HG03457 (cell line): ENCODE measurements around the gene NPL.
A peak's percentile ranks its signal among the peaks of the same experiment; 100 is the strongest.

Source experiments
- ATAC-seq: cut with Tn5 transposase; IDR thresholded peaks from one replicate; pipeline ENCODE4 v1.9.1; 2021; ENCODE audit warnings: moderate number of reproducible peaks; ENCODE audit not compliant: unreplicated experiment

The NPL gene

DNA sequence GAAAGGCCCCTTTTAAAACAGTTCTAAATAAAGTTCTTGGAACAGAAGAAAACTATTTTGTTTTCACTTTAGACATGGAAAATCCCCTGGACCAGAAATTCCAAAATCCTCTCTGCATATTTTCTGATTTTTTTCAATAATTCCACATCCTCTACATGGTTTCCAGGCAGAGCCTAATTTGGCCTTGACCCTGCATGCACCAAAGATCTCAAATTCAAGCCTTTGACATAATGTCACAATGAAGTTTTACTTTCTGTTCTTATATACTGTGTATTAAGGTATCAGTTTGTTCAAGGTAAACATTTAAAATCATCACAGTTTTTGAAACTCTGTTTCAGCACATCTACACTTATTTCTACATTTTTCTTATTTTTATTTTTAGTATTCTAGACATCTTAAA lies 12.2 kb upstream of the NPL start:
- no peak for ATAC-seq

DNA sequence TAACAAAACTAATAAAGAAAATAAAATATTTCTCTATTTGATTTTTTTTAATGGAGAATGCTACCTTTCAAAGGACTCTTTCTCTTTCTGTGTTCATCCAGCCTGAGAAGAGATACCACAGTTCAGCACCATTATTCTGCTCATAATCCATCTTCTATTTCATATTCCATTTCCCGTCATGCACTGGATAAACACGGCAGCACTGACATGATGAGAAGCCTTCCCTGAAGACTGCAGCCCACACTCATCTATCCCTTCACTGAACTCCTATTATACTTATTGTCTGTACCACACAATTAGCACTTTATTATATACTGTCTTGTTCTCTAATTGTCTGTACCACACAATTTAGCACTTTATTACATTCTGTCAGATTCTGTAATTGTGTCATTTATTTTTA lies 10.7 kb upstream of the NPL start:
- no peak for ATAC-seq

DNA sequence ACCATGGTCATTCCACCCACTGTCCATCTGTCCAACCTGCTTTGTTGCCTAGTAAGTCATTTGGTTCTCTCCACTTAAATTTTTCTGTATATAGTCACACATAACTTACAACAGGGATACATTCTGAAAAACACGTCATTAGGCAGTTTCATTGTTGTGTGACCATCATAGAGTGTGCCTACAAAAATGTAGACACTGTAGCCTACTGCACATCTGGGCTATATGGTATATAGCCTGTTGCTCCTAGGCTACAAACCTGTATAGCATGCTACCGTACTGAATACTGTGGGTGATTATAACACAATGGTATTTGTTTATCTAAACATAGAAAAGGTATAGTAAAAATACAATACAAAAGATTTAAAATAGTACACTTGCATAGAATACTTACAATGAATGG lies 10.0 kb upstream of the NPL start:
- ATAC-seq = no peak

DNA sequence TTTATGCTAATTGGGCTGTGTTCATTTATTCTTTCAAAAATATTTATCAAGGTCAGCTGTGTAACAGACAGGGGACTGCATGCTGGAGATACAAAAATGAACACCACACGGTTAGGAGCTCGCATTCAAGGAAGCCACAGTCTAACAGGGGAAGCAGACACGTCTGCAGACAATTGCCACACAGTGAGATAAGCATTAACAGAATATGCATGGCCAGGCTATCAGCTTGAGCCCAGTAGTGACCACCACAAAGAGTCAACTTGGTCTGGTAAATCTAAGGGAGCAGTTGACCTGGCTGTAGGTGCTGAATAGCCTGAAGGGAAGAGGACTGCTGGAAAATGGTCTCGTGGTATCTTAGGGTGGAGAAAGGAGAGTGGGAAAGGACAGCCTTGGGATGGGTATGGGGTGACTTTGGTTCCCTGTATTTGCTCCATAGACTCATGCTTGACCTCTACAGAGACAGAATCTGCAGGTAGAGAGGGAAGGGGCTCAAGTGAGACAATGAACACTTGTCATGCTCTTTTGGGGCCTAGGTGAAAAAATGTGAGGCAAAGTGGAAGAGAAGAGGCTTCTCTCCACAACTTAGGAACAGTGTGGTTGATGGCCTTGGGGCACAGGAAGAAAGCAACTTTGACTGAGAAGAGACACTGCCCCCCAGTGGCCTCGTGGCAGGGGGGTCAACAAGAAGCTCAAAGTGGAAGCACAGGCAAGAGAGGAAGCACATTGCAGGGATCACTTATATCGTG lies 7.6 kb upstream of the NPL start:
- ATAC-seq = peak; percentile 56

DNA sequence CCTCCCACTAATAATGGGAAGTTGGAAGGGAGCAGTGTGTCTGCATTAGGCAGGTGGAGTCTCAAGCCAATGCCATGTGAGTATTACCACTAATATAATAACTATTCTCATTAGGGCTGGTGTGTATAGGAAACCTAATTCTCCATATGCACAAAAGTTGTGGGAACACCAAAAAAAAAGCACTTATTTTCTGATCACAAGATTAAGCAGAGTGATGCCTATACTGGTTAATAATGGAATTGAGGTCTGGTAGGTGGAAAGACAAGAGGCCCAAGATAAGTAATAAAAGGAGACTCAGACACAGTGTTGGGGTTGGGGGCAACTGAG lies 7.0 kb upstream of the NPL start:
- ATAC-seq = no peak

DNA sequence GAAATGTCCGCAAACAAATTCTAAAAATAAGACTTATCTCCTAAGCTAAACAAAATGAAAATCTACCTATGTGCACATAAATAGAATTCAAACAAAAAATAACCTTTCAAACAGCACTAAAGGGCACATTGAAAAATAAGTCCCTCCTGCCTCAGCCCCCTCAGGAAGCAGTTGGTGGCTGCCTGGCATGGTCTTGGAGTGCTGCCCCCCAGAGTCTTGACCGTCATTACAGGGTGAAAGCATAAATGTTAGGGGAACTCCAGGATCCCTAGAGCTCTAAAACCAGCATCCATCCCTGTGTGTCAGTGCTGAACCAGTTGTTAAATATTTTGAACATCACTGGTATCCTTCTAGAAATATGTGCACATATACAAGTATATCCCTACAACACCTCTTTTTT lies 6.5 kb upstream of the NPL start:
- no peak for ATAC-seq

DNA sequence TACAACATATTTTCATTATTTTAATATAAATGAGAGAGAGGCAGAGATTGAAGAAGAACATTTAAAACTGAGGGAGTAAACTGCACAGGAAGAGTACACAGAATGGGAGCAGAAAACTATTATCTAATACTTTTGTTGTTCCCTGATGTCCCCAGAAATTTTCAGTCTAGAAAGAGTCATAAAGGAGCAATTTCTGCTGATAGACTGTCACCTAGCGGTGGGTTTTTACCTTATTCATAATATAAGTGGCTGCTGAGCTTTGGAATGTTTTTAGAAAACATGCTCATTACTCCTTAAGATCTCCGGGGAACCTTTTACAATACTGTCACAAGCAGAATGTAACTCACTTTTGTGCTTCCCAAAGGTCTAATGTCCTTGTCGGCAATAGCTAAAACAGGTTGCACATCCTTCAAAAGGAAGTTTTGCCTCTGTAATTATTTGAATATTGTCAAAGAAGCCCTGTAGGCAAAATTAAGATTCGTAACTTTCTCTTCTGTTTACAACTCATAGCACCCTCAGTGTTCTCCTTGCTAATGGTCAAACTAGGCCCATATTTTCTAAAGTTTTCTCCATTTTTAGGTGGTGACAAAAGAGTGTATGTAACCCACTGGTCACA lies 4.9 kb upstream of the NPL start:
- ATAC-seq = no peak

DNA sequence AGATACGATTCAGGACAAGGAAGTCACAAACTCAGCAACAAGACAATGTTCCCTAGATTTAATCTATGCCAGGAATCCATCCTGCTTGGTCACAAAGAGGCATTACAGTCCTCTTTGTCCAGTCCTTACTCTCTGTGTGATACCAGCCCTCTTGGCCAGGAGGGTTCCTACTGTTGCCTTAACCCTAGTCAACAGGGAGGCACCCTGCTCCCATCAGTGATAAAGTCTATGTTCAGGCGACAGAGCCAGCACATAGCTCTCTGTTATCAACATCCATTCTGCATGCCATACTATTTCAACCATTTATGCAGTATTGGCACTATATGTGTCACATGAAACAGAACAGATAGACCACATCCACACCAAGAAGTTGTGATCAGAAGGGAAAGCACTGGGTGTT lies 4.4 kb upstream of the NPL start:
- ATAC-seq = no peak

DNA sequence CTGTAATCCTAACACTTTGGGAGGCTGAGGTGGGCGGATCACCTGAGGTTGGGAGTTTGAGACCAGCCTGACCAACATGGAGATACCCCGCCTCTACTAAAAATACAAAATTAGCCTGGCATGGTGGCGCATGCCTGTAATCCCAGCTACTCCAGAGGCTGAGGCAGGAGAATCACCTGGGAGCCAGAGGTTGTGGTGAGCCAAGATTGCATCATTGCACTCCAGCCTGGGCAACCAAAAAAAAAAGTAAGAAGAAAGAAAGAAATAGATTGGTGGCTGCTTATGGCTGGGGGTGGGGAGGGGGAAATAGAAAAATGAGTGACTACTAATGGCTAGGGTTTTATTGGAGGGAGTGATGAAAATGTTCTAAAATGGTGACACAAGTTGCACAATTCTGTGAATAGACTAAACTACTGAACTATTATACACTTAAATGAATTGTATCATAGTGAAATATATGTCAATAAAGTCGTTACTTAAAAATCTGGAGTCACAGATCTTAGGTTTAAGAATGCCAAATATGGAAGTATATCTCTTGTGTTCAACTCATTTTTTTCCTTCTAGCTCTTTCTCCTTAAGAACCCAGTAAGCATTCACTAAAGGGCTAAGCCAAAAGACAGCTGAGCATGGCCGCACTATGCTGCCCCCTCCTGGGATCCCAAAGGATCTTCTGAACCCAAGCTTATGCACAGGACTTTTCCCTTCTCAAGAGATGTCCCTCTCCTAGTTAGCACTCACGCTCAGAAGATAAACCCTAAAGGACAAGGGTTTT lies 3.2 kb upstream of the NPL start:
- no peak for ATAC-seq

DNA sequence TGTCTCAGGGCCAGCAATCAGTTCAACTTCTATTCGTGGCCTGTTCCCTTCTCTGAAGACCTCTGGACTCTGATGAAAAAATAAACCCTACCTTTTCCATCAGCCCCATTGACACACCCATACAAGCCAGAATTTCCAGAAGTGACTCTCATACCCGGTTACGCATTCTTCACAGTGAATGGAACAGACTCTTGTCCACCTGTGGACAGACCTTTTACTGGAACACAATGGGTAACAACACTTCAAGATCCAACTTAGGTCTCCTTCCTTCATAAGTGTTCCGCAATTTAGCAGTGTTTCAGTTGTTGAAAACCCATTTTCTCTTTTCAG lies 2.6 kb upstream of the NPL start:
- ATAC-seq = no peak

DNA sequence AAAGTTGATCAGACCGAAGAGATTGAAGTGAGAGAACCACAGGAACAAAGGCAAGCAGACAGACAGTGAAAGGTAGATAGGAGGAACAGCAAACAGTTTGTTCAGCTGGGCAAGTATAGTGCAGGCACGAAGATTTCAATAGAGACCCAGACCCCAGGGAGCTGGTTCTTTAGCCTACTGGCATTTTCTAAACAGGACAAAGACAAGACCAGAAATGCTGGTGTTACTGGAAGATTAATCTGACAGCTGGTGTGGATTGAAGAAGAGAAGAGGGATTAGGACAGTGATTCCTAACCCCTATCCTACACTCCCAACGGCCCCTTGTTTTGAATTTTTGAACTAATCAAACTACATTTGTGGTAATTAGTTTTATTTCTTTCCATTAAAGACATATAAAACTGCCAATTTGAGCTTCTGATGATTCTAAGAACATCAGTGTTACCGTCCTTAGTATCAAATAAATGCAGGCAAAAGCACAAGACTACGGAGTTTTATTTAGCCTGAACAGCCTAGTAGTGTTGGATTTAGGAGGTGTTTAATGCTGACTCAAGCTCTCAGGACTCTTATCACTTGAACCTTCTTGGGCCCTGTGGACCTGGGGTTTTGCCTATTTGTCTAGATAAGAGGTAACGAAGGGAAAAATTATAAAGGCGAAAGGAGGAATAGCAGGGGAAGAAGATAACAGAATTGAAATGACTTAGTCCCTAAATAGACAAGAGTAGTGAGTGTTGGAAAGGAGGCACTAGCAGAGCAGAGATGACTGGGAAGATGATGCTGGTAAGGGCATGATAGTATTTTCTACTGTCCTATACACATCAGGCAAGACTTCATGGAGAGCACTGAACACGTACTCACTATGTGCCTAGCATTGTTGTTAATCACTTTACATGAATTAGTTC lies 2.0 kb downstream of the NPL start:
- ATAC-seq = no peak

DNA sequence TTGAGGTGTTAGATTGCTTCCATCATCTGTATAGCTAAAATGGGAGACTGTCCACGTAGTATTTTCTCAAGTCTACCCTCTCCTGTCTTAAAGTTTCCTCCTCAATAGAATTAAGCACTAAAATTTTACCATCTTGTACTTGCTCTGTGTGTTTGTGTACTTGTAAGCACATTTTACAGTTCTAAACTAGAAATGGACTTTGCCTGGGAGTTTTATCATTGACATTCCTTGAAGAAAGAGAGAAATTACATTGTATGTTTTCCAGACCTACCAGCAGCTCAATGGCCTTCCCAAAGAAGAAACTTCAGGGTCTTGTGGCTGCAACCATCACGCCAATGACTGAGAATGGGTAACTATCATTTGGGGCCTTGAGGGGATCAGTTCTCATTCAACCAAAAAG lies 4.5 kb downstream of the NPL start:
- ATAC-seq = no peak

DNA sequence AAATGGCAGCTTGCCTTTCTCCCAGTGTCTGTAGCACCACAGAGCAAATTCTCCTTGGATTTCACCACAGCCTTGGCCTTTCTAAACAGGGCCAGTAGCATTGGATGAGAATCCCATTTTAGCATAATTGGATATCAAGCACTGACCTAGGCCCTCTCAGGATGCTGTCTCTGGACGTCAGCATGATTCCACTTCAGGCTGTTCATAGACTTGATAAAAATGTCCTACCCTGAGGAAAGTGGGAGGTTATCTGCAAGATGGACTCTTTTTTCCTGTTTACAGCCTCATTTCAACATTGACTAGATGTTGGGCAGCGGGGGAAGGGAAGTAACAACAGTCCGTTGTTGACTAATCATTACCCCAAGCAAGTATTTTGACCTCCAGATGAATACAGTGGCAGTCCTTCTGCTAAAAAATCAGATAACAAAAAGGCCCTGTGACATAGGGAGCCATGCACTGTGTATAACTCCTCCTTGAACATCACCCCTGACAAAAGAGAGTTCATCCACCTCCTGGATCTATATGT lies 5.2 kb downstream of the NPL start:
- ATAC-seq = no peak

DNA sequence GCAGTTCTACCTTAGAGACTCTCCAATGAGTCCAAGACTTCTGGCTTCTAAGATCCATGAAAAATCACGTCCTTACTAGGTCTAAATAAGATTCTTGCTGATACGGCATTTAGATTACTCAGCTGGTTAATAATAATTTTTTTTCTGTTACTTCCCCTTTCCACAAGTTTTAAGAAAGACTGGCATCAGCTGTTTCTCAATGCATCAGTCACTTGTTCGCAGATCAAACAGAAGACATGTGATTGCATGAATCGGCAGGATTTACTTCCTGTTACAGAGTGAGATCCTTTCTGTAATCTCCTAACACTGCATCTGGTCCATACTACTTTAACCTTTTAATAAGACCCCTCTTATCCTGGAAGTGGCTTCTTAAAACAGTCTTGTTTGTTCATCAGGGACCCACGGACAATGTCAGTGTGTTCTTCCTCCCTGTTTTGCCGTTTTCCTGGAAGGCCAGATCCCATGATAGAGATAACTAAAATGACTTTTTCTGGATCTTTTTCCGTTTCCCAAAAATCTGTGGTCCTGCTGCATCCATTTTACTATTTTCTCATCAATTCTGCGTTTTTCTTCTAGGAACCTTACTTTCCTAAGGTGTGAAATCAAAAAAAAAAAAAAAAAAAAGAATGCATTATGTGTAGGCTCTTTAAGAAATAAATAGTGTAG lies 6.1 kb downstream of the NPL start:
- ATAC-seq = no peak

DNA sequence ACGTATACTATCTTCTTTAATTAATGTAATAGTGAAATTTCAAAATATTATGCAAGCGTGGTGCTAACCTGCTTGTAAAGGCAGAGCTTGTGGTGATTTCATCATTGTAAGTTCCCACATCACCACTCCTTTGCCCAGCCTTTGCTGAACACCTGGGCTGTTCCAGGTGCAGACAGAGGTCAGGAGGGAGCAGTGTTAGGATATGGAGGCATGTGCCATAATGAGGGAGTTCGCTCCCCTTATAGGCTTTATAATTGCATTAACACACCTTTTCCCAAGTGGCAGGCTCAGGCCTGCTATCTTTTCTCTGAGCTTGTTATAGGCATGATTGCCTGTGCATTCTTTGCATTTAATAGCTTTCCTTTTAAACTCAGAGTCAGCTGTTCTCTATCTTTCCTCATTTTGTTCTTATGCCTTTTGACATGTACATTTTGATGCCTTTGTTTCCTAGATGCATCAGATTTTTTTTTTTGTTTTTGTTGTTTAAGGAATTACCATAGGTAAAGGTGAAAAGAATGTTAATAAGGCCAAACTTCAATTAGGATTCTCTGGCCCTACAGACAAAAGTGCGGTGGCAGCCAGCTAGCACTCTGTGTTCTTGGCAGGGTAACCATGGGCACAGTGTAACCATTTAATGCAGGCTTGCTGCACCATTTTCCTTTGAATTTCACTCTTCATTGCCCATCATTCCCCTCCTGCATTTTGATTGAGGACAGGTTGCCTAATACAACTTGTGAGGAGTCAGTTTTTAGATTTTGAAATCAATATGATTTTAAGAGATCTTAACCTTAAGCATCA lies 12.6 kb downstream of the NPL start:
- ATAC-seq = no peak

DNA sequence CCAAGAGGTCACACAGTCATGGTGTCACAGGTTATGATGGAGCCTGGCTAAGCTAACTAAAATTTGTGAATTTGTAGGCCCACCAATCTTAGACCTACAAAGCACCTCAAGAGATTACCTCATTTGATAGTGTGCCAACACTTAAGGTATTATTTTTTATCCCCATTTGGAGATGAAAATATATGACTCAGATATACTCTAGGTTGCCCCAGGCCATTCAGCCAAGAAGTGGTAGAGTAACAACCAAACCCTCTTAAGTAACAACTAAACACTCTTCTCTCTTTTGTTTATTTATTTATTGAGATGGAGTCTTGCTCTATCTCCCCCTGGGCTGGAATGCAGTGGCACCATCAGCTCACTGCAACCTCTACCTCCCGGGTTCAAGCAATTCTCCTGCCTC lies 14.3 kb downstream of the NPL start:
- ATAC-seq = no peak

DNA sequence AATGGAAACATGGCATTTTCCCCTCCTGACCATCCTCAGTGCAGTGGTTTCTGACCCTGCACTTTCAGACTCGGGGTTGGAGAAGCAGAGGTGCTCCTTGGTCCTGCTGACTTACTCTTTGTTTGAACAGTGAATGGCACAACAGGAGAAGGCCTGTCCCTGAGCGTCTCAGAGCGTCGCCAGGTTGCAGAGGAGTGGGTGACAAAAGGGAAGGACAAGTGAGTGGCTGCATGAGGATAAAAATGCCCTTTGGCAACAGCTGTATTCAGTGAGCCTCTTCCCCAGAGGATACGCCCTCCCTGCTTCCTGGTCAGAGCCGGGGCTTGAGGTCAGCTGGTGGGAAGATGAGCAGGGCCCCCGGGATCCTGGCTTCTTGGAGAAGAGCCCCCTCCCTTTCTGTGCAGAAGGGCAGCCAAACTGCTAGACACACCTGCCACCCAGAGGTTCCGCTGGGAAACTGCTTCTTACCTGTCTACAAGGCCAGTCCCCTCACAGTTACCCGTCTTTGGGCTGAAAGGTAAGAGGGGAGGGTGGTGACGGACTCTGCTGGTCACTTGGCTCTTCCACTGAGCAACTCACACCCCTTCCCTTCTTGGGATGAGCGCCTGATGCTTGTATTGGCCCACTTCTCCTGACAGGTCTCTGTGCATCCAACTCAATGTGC lies 16.6 kb downstream of the NPL start:
- no peak for ATAC-seq

DNA sequence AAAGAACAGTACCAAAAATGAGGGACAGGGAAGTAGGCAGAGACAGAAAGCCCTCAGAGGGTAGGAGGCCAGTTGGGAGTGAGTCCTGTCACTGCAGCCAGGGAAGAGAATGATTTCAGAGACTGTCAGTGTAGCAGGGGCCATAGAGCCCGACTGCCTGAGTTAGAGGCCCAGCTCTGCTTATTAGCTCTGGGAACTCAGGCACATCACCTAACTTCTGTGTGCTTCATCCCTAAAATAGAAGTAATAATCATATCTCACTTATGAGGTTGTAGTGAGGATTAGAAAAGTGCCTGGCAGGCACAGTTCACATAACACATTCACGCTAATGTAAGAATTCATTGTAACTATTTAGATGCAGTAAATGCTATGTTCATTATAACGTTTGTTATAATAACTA lies 18.3 kb downstream of the NPL start:
- ATAC-seq = no peak

DNA sequence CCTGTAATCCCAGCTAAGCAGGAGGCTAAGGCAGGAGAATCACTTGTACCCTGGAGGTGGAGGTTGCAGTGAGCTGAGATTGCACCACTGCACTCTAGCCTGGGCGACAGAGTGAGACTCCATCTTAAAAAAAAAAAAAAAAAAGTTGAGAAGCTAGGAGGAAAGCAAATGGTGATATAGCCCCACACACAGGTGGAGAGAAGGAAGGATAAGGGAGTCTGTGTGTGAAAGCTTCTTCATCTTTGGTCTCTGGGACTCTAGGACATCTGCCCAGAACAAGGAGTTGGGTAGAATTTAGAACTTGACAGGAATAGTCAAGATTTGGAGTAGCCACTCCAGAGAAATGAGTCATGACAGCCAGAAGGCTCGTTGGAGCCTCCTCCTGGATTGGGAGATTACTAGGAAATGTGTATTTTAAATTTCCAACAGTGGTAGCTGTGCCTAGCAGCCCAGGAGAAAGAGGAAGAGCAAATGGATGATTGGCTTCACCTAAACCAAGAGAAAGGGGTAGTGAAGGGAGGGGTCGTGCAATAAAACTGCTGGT lies 19.9 kb downstream of the NPL start:
- no peak for ATAC-seq
